Neural progenitor cell (in vitro differentiated cells): ENCODE measurements around the gene CDK5R1.

ENCODE experiments used
- CTCF ChIP-seq: fragments of 200-600 bp; sonication (generic); IDR thresholded peaks from 2 replicates; pipeline ENCODE4 v1.5.1; 2017; ENCODE audit warnings: antibody characterized with exemption, mild to moderate bottlenecking
- EZH2 ChIP-seq: fragments of 200-600 bp; sonication (generic); IDR thresholded peaks from 2 replicates; pipeline ENCODE4 v1.6.1; 2017; ENCODE audit warnings: antibody characterized with exemption, mild to moderate bottlenecking, moderate library complexity
- EZH2phosphoT487 ChIP-seq: fragments of 200-600 bp; sonication (generic); IDR thresholded peaks from 2 replicates; pipeline ENCODE4 v1.6.1; 2017; ENCODE audit warnings: antibody characterized with exemption

- TF ChIP-seq CTCF (no peak), EZH2 (no peak), EZH2phosphoT487 (no peak)
These were observed 23.5 kb upstream of the CDK5R1 start for GRCh38 chr17:32463304-32463703.
